ENCODE measurements around the gene SMS. TPM values are rescaled to one million over a fixed set of nuclear protein-coding genes. Genes with fewer than 3 reads are reported as not detected.

The SMS gene
- total and polyA plus RNA-seq, 8 donors: 9.6 to 75.8 (median 46.3) TPM

- no peak overlapping the region for H3K4me3 ChIP-seq
Measured at GRCh38 chrX:22040184-22040583, 99.7 kb downstream of the SMS start.

GRCh38 chrX:22041907-22042530 is 101.5 kb downstream of the SMS start:
- Histone ChIP-seq H3K4me1 (no peaks in the 10 kb centered on the region), H3K4me3 (no peak overlapping the region), H3K9me3 (no peaks in the 10 kb centered on the region), H3K27me3 (no peaks in the 10 kb centered on the region), H3K27ac (no peak overlapping the region), H3K36me3 (no peaks in the 10 kb centered on the region)
- intact Hi-C loops (cut with DNase I; ENCODE audit: low total_unique reads): no loop called here
- WGBS, 5 donors: 73 to 80% (median 77%) methylated on average over 10 to 11 of the region's 11 CpGs
- DNase-seq: no peak
- TF ChIP-seq EP300 (IDR thresholded peaks at IDR 0.05) (no peak), POLR2AphosphoS5 (IDR thresholded peaks at IDR 0.05) (no peak), CTCF (IDR thresholded peaks at IDR 0.05) (no peak), POLR2A (IDR thresholded peaks at IDR 0.05) (no peak)

More at GRCh38 chrX:22040184-22040583, 99.7 kb downstream of the SMS start:
- H3K9me3 ChIP-seq: no peaks in the 10 kb centered on the region
- no peaks in the 10 kb centered on the region for H3K36me3 ChIP-seq
- no peak for DNase-seq
- 77 to 94% (median 89%) methylated on average over 2 of the region's 2 CpGs for WGBS, 5 donors
- intact Hi-C loops (cut with DNase I; ENCODE audit: low total_unique reads): no loop called here
- no peaks in the 10 kb centered on the region for H3K4me1 ChIP-seq
- TF ChIP-seq POLR2AphosphoS5 (IDR thresholded peaks at IDR 0.05) (no peak), EP300 (IDR thresholded peaks at IDR 0.05) (no peak), CTCF (IDR thresholded peaks at IDR 0.05) (no peak), POLR2A (IDR thresholded peaks at IDR 0.05) (no peak)
- H3K27ac ChIP-seq: no peak overlapping the region
- H3K27me3 ChIP-seq: no peaks in the 10 kb centered on the region

- no peak overlapping the region for H3K4me3 ChIP-seq
- 49 to 69% (median 68%) methylated on average over 4 of the region's 4 CpGs for WGBS, 5 donors
- no peaks in the 10 kb centered on the region for H3K36me3 ChIP-seq
- intact Hi-C loops (cut with DNase I; ENCODE audit: low total_unique reads): no loop called here
- no peaks in the 10 kb centered on the region for H3K9me3 ChIP-seq
- no peak for DNase-seq
- no peak for TF ChIP-seq EP300 (IDR thresholded peaks at IDR 0.05)
- TF ChIP-seq CTCF (IDR thresholded peaks at IDR 0.05): no peak
- no peak for TF ChIP-seq POLR2A (IDR thresholded peaks at IDR 0.05)
- TF ChIP-seq POLR2AphosphoS5 (IDR thresholded peaks at IDR 0.05): no peak
- no peaks in the 10 kb centered on the region for H3K27me3 ChIP-seq
- H3K27ac ChIP-seq: no peak overlapping the region
- H3K4me1 ChIP-seq: no peaks in the 10 kb centered on the region
Measured at GRCh38 chrX:22043872-22044271, 103.4 kb downstream of the SMS start.

Other genes with a start within 250 kb of the SMS start
- gene SMPX, start 182.6 kb upstream of the SMS start, total RNA-seq: 100 to 1,000 TPM in 1 of 5 donors, 10 to 100 TPM in 3, 1 to 10 TPM in 1; 1.0 to 126 (median 16.9) TPM
- 1 to 10 TPM in 1 of 3 donors, not detected in 2; 2.2 TPM for gene SMPX, start 182.6 kb upstream of the SMS start, polyA plus RNA-seq
- gene MBTPS2, start 101.1 kb upstream of the SMS start, total RNA-seq: 10 to 100 TPM in 2 of 5 donors, 1 to 10 TPM in 2, not detected in 1; 1.2 to 20.2 (median 11.6) TPM
- gene MBTPS2, start 101.1 kb upstream of the SMS start, polyA plus RNA-seq: 1 to 10 TPM; 1.8 to 2.1 (median 2.0) TPM
- gene YY2, start 84.7 kb upstream of the SMS start, total RNA-seq: 1 to 10 TPM in 2 of 5 donors, not detected in 3; 1.4 to 5.7 TPM
- gene YY2, start 84.7 kb upstream of the SMS start, polyA plus RNA-seq: under 1 TPM; 0.25 to 0.55 (median 0.31) TPM
- under 1 TPM in 2 of 5 donors, not detected in 3; 0.14 to 0.73 TPM for gene PHEX, start 91.6 kb downstream of the SMS start, total RNA-seq
- under 1 TPM in 1 of 3 donors, not detected in 2; 0.05 TPM for gene PHEX, start 91.6 kb downstream of the SMS start, polyA plus RNA-seq

Measured in stomach (tissue), 9 donors.